SU-DHL-6 (cell line): ENCODE data around the gene IFT122.

Experiments used
- H2AFZ ChIP-seq: fragments of 200-600 bp; sonication (generic); 2 replicates; pipeline ENCODE4 v1.6.1; 2014; ENCODE audit warnings: low read depth, mild to moderate bottlenecking, moderate library complexity, mixed read lengths, antibody characterized with exemption, low read length; ENCODE audit not compliant: severe bottlenecking
- H3F3A ChIP-seq: fragments of 200-600 bp; shearing (Covaris generic); 2 replicates; pipeline ENCODE4 v1.6.0; 2016; ENCODE audit warnings: antibody characterized with exemption, mild to moderate bottlenecking; ENCODE audit not compliant: insufficient read depth
- H3K27ac ChIP-seq: fragments of 200-600 bp; sonication (generic); 2 replicates; pipeline ENCODE4 v1.5.1; 2016; ENCODE audit warnings: low read depth, mild to moderate bottlenecking, low read length, moderate library complexity, mixed read lengths
- H3K27me3 ChIP-seq: fragments of 200-600 bp; sonication (generic), shearing (Covaris generic); 2 replicates; pipeline ENCODE4 v1.6.0; 2014; ENCODE audit warnings: mild to moderate bottlenecking, low read length
- H3K36me3 ChIP-seq: fragments of 200-600 bp; sonication (generic); 2 replicates; pipeline ENCODE4 v1.6.1; 2014; ENCODE audit warnings: mild to moderate bottlenecking, low read length, mixed read lengths
- H3K4me2 ChIP-seq: fragments of 300-600, 200-600 bp; shearing (Covaris generic), sonication (generic); 2 replicates; pipeline ENCODE4 v1.6.0; 2014; ENCODE audit warnings: low read length, low read depth, mild to moderate bottlenecking; ENCODE audit not compliant: poor library complexity, severe bottlenecking
- H3K4me3 ChIP-seq: fragments of 200-600 bp; sonication (generic); 2 replicates; pipeline ENCODE4 v1.5.1; 2014; ENCODE audit warnings: antibody characterized with exemption, low read length, mild to moderate bottlenecking, mixed read lengths; ENCODE audit not compliant: insufficient read depth, poor library complexity, severe bottlenecking
- H3K79me2 ChIP-seq: fragments of 200-600 bp; sonication (generic); 2 replicates; pipeline ENCODE4 v1.6.1; 2014; ENCODE audit warnings: mild to moderate bottlenecking, low read length, moderate library complexity; ENCODE audit not compliant: insufficient read depth
- H3K9ac ChIP-seq: fragments of 200-600 bp; sonication (generic); 2 replicates; pipeline ENCODE4 v1.7.0; 2014; ENCODE audit warnings: mild to moderate bottlenecking, low read length
- H3K9me2 ChIP-seq: fragments of 200-600 bp; sonication (generic); replicated peaks from 2 replicates; pipeline ENCODE4 v1.6.1; 2014; ENCODE audit warnings: low read length; ENCODE audit not compliant: insufficient read depth
- H3K9me3 ChIP-seq: fragments of 200-600 bp; sonication (generic); 2 replicates; pipeline ENCODE4 v1.6.1; 2014; ENCODE audit warnings: low read length, mixed read lengths; ENCODE audit not compliant: insufficient read depth
- H4K20me1 ChIP-seq: fragments of 200-600 bp; sonication (generic); 2 replicates; pipeline ENCODE4 v1.6.1; 2014; ENCODE audit warnings: low read depth, mild to moderate bottlenecking, antibody characterized with exemption, low read length, moderate library complexity, mixed read lengths
- CTCF ChIP-seq: fragments of 200-600 bp; sonication (generic); IDR thresholded peaks from one replicate; pipeline ENCODE4 v1.5.1; 2017; ENCODE audit warnings: antibody characterized with exemption, mild to moderate bottlenecking, low read length, moderate library complexity; ENCODE audit not compliant: insufficient read depth, poor library complexity, severe bottlenecking
- EZH2phosphoT487 ChIP-seq: fragments of 200-600 bp; sonication (generic), shearing (Covaris generic); conservative IDR thresholded peaks from 2 replicates; pipeline ENCODE4 v1.6.1; 2018; ENCODE audit warnings: mild to moderate bottlenecking, antibody characterized with exemption, low read length, moderate library complexity, mixed read lengths

The IFT122 gene

GRCh38 chr3:129549805-129550204 is 109.8 kb downstream of the IFT122 start:
- no peak overlapping the region for H3K9ac ChIP-seq
- H4K20me1 ChIP-seq: no peaks in the 10 kb centered on the region
- no peaks in the 10 kb centered on the region for H3K9me2 ChIP-seq
- H3K27me3 ChIP-seq: no peaks in the 10 kb centered on the region
- H3K36me3 ChIP-seq: no peaks in the 10 kb centered on the region
- H3K9me3 ChIP-seq: no peaks in the 10 kb centered on the region
- no peaks in the 10 kb centered on the region for H3K79me2 ChIP-seq
- H3F3A ChIP-seq: no peaks in the 10 kb centered on the region
- H3K27ac ChIP-seq: no peak overlapping the region
- no peak overlapping the region for H2AFZ ChIP-seq
- H3K4me3 ChIP-seq: no peak overlapping the region
- H3K4me2 ChIP-seq: no peak overlapping the region
- TF ChIP-seq CTCF (no peak), EZH2phosphoT487 (no peak)

- no peak for TF ChIP-seq EZH2phosphoT487
- no peak for TF ChIP-seq CTCF
- Histone ChIP-seq H3K9me3 (no peaks in the 10 kb centered on the region), H3K4me3 (no peak overlapping the region), H4K20me1 (no peaks in the 10 kb centered on the region), H3K9me2 (no peaks in the 10 kb centered on the region), H3F3A (no peaks in the 10 kb centered on the region), H3K27me3 (no peaks in the 10 kb centered on the region), H2AFZ (no peak overlapping the region), H3K27ac (no peak overlapping the region), H3K4me2 (no peak overlapping the region), H3K79me2 (no peaks in the 10 kb centered on the region), H3K9ac (no peak overlapping the region), H3K36me3 (no peaks in the 10 kb centered on the region)
Observed at GRCh38 chr3:129552287-129553050, 112.4 kb downstream of the IFT122 start.

GRCh38 chr3:129553171-129553570 is 113.1 kb downstream of the IFT122 start:
- no peak overlapping the region for H3K4me2 ChIP-seq

More at GRCh38 chr3:129553171-129553570, 113.1 kb downstream of the IFT122 start:
- Histone ChIP-seq H3K27me3 (no peaks in the 10 kb centered on the region), H3K9ac (no peak overlapping the region), H4K20me1 (no peaks in the 10 kb centered on the region), H3K36me3 (no peaks in the 10 kb centered on the region), H3K9me2 (no peaks in the 10 kb centered on the region), H3F3A (no peaks in the 10 kb centered on the region), H3K79me2 (no peaks in the 10 kb centered on the region), H3K4me3 (no peak overlapping the region), H2AFZ (no peak overlapping the region), H3K9me3 (no peaks in the 10 kb centered on the region), H3K27ac (no peak overlapping the region)
- TF ChIP-seq CTCF (no peak), EZH2phosphoT487 (no peak)
